Stimulated activated CD8-positive, alpha-beta memory T cell treated with anti-CD3 and anti-CD28 coated beads, Interleukin-12 subunit alpha, Interleukin-12 subunit beta, amount 100 ng/mL, for 4 hours (primary cell): ENCODE results near the gene EXOSC3.
A peak's percentile ranks its signal among the peaks of the same experiment; 100 is the strongest.
"Not testable (repeated sequence)": the region's sequence is repeated elsewhere in the genome, so short reads cannot be mapped to it uniquely, and the experiment has no call there.

Experiments
- DNase-seq: peaks from one replicate; pipeline ENCODE4 v3.0.0-alpha.2; 2020; ENCODE audit warnings: low read depth

Gene EXOSC3

DNA sequence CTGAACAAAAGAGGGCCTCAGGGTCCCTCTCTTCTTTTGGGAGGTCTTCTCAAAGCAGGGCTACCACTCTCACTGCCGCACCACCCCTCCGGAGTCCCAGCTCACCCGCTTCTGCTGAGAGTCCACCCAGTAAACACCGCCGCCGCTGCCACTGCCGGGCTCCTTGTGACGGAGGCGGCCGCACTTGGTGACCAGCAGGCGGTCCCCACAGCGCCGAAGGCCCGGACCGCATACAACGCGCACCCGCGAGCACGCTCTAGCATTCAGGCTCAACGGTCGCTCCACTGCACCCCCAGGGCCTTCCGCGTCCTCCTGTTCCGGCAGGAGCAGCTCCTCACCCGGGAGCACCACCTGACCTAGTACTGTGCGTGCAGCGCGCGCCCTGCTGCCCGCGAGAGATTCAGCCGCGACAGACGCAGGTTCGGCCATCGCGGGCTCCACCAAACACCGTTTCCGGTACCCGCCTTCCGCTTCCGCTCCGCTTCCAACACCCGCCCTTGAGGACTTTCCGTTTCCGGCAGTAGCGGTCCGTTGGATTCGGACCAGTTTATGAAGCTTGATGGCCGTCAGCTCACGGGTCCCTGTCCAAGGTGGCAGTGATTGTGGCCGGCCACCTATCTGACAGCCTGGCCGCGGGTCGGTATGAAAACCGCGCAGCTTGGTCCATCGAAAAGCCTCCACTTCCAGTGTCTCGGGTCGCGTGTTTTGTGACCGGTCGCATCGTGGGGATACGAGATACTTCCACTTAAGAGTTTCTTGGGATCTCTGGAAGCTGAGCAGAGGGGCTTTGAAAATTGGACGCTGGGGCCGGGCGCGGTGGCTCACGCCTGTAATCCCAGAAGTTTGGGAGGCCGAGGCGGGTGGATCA is at the start of gene EXOSC3:
EXOSC3 (minus strand) TSS at position 449 of the 868 bp plus-strand sequence; CDS start at position 429, 20 bp downstream.
- peak; percentile 76 for DNase-seq

DNA sequence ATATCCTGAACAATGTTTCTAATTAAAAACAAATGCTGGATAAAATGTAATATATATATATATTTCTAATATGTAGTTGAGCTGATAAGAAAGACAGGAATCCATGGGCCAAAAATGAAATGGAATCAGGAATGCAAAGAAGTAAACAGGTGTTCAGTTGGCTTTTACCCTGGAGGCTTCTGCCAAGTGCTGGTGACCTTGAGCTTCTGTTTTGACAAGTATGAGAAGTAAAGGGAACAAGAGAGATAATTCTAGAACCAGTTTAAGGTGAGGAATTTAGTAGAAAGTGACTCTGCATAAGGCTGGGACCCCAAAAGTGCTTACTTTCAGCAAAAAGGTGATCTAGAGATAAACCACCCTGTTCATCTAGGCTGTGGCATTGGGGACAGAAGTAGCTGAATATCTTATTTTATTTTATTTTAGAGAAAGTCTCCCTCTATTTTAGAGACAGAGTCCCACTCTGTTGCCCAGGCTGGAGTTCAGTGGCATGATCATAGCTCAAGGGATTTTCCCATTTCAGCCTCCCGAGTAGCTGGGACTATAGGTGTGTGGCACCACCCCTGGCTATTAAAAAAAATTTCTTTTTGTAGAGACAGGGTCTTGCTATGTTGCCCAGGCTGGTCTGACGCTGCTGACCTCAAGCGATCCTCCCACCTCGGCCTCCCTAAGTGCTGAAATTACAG is 42.8 kb upstream of the EXOSC3 start:
- no peak for DNase-seq

DNA sequence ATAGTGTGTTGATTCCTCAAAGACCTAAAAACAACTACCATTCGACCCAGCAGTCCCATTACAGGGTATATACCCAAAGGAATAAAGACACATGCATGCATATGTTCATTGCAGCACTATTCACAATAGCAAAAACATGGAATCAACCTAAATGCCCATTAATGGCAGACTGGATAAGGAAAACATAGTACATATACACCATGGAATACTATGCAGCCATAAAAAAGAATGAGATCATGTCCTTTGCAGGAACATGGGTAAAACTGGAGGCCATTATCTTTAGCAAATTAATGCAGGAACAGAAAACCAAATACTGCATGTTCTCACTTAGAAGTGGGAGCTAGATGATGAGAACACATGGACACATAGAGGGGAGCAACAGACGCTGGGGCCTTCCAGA is 40.3 kb upstream of the EXOSC3 start:
- not testable (repeated sequence) for DNase-seq

DNA sequence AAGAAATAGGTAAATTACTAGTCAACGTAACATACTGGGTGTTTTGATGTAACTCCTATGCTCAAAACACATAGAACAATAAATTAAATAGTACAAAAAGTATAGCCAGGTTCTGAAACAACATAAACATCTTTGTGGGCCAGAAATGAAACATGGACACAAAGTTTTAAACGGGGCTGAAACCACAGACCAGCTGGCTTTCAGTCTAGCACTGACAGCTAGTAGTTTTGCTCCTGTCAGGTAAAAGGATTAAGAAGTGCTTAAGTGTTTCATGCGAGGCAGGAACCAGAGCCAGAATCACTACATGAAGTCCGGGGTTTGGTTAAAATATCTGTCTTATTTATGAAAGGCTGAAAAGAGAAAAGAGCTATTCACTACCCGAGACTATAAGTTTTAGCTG is 35.3 kb upstream of the EXOSC3 start:
- no peak for DNase-seq

DNA sequence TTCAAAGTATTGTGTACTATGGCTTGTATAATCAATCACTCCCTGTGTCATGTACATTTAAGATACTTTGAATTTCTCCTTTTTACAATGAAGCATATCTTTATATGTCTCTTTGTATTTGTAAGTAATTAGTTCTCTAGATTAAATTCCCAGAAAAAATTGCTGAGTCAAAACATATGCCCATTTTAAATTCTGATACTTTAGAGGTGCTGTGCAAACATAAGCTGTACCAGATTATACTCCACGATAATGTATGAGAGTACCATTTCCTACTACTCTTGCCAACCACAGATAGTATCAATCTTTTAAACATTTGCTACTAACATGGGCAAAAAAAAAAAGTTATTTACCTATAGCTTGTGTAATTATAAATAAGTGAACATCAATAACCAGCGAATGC is 34.0 kb upstream of the EXOSC3 start:
- no peak for DNase-seq

DNA sequence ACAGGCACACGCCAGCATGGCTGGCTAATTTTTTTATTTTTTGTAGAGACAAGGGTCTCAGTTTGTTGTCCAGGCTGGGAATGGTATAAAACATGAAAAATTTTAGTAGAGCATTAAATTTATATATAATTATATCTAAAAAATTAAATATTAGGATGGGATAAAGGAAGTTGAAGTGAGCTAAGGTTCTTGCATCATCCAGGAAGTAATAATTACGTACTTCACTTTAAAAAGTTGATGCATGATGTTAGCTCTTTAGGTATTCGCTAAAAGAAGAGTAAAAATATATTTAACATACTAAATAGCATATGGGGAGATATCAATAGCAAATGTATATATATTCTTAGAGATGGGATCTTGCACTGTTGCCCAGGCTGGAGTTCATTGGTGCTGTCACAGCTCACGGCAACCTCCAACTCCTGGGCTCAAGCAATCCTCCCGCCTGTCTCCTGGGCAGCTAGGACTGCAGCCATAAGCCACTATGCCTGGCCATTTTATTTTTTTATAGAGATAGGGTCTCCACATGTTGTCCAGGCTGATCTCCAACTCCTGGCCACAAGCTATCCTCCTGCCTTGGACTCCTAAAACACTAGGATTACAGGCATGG is 28.0 kb upstream of the EXOSC3 start:
- no peak for DNase-seq

DNA sequence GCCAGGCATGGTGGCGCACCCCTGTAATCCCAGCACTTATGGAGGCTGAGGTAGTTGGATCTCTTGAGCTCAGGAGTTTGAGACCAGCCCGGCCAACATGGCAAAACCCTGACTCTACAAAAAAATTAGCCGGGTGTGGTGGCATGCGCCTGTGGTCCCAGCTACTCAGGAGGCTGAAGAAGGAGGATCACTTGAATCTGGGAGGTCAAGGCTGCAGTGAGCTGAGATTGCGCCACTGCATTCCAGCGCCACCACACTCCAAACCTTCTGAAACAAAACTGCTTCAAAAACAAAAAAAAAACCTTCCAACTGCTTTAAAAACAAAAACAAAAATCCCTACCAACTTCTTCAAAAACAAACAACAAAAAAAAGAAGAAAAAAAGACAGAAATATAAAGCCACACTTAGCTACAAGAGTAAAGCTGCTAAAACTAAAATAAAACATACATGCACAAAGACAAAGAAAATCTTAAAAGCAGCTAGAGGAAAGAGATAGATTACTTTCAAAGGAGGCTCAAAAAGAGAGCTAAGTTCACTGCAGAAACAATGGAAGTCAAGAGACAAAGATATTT is 27.1 kb upstream of the EXOSC3 start:
- DNase-seq = no peak

DNA sequence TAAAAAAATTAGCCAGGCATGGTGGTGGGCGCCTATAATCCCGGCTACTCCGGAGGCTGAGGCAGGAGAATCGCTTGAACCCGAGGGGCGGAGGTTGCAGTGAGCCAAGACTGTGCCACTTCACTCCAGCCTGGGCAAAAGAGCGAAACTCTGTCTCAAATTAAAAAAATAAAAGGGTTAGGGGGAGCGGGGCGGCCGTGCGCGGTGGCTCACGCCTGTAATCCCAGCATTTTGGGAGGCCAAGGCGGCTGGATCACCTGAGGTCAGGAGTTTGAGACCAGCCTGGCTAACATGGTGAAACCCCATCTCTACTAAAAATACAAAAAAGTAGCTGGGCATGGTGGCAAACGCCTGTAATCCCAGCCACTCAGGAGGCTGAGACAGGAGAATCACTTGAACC is 24.8 kb upstream of the EXOSC3 start:
- not testable (repeated sequence) for DNase-seq

DNA sequence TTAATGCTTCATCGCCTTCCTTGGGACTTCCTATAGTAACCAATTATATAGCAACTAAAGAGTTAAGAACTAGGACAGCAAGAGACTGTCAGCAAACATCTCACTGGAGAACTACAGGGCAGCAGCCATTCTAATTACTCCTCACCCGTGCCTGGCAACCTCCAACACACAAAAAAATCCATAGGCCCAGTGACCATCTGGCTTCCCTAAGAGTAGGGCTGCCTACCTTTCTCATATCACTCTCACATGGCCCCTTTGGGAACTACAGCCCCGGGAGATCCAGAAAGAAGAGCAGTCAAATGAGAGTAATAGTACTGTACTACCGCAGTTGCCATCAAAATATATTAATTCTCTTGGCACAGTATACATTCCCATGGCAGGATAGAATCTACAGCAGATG is 21.4 kb upstream of the EXOSC3 start:
- no peak for DNase-seq

DNA sequence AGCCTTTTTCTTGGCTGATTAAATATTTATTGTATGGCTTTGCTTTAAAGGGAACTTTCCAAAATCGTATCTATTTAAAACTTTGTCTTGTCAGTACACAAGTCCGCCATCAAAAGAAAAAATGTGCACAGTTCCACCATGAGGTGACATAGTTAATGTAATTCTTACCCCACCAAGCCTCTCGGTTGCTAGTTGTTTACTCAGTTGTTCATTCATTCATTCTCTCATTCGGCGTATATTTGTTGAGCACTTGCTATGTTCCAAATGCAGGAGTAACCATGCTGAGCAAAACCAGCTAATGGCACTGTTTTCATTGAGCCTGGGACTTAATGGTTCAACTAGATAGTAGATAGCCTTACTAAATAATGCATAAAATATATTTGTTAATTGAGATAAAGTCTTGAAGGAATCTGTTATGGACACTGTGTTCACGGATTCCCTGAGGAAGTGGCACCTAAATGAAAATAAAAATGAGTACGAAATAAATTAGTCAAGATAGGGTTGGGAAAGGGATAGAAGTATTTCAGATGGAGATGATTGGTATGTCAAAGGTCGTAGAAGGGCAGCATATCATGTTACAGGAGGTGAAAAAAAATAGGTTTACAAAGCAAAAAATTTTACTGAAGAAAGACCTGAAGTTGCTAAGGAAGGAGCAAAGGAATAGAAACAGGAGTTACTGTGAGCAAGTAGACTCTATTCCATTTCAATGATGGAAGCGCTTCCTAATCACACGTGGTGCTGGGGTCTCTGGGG is 17.3 kb upstream of the EXOSC3 start:
- DNase-seq = no peak

DNA sequence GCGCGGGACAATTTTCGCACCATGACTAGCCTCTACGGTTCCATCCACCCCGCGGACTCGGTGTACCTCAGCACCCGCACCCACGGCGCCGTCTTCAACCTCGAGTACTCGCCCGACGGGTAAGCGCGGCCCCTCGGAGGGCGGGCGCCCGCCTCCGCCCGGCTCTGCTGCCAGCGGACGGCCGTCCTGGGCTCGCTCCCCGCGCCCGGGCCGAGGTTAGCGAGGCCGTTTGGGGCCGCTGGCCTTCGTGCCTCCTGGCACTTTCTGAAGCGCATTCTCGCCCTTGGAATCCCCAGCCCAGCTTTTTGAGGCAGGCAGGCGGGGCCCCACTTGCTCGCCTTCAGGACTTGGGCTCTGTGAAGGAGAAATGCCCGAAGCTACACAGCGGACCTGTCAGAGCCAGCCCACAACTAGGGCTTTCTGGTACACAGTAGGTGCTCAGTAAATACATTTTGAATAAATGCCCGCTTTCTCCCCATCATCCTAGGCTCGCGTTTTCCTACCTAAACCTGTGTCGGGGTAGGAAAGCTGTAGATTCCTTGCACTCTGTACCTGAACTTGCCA is 16.5 kb upstream of the EXOSC3 start:
- no peak for DNase-seq

DNA sequence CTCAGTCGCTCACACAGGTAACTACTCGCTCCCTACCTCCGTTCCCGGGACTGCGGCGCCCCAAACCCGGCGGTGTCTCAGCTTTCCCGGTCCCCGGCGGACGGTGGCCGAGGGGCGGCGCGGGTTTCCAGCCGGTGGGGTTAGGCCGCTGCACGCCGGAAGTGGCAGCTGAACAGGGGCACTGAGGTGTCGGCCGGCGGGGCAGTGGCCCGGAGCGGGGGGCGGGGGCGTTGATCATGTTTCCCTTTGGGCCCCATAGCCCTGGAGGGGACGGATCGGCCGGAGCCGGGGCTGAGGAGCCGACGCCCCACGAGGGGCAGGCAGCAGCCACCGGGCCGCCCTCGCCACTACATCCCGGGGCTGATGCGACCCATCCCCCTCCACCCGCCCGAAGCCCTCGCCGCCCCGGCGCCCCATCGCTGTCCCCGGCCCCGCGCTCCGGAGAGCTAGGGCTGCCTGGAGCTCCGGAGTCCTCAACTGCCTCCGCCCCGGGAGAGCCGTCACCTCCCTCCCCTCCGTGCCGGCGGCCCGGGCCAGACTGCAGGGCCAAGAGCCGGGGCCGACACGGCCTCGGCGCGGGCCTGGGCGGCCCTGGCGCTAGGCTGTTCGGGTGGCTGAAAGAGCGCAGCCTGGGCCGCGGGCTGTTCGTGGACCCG is 15.9 kb upstream of the EXOSC3 start, which contains the start of gene DCAF10:
DCAF10 (plus strand) TSS at position 167 of the 656 bp plus-strand sequence; CDS start at position 237, 70 bp downstream.
- peak; percentile 79 for DNase-seq

DNA sequence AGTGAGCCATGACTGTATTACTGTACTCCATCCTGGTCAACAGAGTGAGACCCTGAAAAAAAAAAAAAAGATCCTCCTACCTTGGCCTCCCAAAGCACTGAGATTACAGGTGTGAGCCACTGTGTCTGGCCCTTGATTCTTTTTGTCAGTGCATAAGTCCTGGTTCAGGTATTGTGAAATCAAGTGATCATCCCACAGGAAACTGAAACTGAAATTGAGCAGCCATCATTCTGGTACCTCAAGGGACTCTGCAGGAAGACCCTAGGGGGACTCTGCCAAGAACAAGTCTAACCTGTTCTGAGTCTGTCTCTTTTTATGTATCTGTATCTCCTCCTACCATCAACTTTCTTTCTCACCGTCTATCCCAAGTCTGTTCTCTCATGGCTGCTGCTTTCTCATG is 13.8 kb upstream of the EXOSC3 start:
- no peak for DNase-seq

DNA sequence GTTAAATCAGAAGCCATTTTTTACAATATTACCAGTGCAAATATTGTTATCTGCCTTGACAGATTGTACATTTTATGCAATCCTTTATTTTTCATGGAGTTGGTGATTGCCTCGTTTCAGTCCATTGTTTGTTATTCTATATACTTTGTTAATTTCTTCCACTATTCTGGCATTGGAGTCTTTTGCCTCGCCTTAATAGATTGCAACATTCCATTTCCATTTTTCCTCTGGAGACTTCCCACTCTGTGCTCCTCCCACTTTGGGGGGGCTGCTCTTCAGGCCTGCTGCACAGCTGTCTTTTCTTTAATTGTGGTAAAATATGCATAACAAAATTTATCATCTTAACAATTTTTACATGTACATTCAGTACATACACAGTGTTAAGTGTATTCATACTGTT is 11.4 kb upstream of the EXOSC3 start:
- DNase-seq = no peak

DNA sequence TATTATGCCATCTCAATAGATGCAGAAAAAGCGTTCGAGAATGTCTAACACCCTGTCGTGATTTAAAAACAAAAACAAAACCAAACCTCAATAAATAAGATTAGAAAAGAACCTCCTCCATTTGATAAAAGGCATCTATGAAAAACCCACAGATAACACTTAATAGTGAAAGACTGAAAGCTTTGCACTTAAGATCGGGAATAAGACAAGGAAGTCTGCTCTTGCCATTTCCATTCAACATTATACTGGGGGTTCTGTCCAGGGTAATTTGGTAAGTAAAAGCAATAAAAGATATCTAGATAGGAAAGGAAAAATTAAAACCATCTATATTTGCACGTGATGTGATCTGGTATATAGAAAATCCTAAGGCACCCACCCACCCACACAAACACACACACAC is 7.3 kb upstream of the EXOSC3 start:
- no peak for DNase-seq

DNA sequence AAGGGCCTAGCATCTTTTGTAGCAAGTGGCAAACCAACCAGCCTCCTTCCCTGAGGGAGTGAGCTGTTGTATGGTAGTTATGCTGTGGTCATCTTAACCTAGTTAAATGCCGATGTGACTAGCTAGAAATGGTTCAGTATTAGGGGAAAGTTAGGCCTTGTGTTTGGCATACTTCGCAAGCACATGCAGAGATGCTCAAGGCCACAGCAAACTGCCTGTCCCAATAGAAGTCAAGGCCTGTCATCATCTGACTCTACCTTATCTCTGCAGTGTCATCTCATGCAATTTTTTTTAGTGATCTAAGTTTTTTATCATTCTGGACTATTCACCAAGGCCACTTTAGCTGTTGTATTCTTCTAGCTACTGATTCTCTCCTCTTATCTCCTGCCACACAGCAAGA is 5.2 kb upstream of the EXOSC3 start:
- DNase-seq = no peak

DNA sequence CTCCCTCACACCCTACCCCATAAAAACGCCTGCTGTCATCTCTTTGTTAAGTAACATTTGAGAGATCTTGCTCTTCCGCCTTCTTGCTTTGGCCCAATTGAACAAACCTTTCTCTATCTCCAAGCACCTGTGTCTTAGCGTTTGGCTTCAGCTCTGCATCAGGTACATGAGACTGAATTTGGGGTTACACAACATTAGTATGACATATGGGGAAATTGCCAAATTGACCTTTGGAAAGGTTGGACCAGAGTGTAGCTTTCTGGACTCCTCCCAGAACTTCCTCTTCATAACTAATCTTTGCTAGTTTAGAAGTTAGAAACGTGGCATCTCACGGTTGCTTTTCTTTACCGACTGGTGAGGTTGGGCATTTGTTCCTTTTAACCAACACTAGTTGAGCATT is 3.5 kb upstream of the EXOSC3 start:
- no peak for DNase-seq

DNA sequence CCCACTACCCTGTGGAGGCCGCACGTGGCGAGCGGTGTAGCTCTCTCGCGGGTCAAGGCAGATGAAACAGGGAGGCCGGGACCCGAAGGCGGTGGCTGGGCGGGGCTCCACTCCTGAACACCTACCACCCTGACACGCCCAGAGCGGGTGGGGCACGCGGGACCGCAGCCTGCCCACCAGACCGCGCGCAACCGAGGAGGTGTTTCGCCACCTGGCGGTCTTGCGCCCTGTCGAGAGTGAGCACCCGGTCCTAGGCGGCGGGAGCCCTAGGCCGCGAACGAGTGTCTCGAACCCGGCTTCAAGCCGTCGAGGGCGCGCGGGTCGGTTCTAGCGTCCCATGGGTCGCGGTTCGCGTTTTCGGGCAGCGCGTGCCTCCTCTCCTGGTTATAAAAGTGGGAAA is 2.2 kb upstream of the EXOSC3 start:
- DNase-seq = no peak

DNA sequence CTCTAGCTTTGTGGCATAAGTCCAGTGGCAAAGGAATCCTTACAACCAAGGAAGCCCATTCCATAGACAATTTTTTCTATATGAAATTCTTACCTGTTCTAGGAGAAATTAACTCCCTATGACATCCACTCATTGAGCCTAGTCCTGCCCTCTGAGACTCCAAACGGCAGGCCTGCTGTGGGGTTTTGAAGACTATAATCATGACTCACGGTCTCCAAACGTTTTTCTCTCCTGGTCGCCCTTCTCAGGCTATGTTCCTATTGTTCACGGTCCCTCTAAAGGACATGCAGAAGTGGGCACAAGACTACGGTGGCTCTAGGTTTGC is 611 bp downstream of the EXOSC3 start:
- no peak for DNase-seq

DNA sequence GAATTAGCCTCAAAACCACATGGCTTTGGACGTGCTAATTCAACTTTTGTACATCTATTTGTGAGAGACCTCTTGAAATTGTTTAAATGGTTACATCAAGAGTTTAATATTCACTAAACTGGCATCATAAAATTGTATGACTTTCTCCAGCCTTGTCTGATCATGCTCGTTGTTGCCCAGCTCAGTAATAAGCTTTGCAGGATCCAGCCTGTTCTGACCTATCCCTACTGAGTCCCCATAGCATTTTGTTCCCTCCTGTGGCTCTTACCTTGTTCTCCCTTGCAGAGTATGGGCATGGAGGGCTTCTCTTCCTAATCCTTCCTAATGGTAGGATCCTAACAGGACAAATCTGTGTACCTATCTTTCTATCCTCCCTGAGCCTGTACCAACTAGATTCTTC is 6.3 kb downstream of the EXOSC3 start:
- no peak for DNase-seq

DNA sequence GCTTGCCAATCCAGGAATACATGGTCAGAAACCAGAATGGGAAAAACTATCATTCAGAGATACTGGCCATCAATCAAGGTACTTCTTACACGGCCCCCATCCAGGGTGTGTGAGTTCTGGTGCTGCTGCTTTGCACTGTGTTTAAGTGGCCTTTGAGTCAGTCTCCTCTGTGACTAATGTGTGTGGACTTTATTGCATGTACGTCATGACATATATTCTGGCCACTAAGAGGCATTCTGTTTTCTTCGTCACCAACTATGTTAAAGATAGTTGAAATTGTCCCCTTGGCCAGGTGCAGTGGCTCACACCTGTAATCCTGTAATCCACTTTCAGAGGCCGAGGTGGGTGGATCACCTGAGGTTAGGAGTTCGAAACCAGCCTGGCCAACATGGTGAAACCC is 8.5 kb downstream of the EXOSC3 start:
- no peak for DNase-seq
